Erythroblast (primary cell): ENCODE results near the gene TMEM94.

Experiments used
- GATA1 ChIP-seq: IDR thresholded peaks from 2 replicates; pipeline ENCODE4 v1.6.1; 2011; ENCODE audit warnings: low read depth, mild to moderate bottlenecking, control low read depth, low read length, moderate library complexity
- POLR2A ChIP-seq: IDR thresholded peaks from 2 replicates; pipeline ENCODE4 v1.6.1; 2011; ENCODE audit warnings: mild to moderate bottlenecking, low read length

- no peak for TF ChIP-seq POLR2A
- no peak for TF ChIP-seq GATA1
Observed at GRCh38 chr17:75498039-75498725, 41.7 kb downstream of the TMEM94 start.
